Forelimb muscle (tissue), 1 donor: ENCODE data around the gene FGF21. TPM values are rescaled to one million over a fixed set of nuclear protein-coding genes. Genes with fewer than 3 reads are reported as not detected.
"Not testable (repeated sequence)": the region's sequence is repeated elsewhere in the genome, so short reads cannot be mapped to it uniquely, and the experiment has no call there.

Experiments
- DNase-seq: peaks from one replicate; pipeline ENCODE4 v3.0.0-alpha.2; 2013; ENCODE audit warnings: low read depth
- polyA plus RNA-seq: library from polyadenylated mRNA; unstranded; fragments of 120-200 nt; gene quantifications from one replicate; pipeline ENCODE4 v1.2.1, GENCODE V29; 2013; ENCODE audit not compliant: insufficient read length

FGF21 gene
- polyA plus RNA-seq, 1 donor, result not detected

GRCh38 chr19:48787331-48787730 is 32.0 kb downstream of the FGF21 start:
- not testable (repeated sequence) for DNase-seq

DNA sequence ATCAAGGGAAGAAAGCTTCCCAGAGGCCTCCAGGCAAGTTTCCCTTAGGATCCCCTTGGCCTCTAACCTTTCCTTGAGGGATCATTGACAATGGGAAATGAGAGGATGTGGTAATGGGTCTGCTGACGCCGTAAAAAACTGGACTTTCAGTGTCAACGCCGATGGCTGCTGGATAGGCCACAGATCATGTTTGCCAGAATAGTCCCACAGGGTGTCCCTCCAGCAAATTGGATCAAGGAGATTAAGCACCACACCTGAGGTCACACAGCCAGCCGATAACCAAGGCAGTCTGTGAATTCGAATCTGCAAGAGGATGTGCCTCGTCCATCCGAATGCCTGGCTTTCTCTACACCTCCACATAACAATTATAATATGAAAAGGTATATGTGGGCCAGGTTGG is 37.9 kb downstream of the FGF21 start:
- no peak for DNase-seq

DNA sequence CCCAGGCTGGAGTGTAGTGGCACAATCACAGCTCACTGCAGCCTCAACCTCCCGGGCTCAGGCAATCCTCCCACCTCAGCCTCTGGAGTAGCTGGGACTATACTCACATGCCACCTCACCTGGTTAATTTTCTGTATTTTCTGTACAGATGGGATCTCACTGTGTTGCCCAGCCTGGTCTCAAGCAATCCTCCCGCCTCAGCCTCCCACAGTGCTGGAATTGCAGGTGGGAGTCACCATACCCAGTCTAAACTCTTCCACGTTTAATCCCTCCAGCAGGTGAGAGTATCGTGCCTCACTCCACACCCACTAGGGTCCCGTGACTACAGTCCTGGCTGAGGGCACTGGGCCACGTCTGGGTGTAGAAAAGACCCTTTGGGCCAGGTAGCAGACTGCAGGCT is 39.0 kb downstream of the FGF21 start:
- DNase-seq, result no peak

DNA sequence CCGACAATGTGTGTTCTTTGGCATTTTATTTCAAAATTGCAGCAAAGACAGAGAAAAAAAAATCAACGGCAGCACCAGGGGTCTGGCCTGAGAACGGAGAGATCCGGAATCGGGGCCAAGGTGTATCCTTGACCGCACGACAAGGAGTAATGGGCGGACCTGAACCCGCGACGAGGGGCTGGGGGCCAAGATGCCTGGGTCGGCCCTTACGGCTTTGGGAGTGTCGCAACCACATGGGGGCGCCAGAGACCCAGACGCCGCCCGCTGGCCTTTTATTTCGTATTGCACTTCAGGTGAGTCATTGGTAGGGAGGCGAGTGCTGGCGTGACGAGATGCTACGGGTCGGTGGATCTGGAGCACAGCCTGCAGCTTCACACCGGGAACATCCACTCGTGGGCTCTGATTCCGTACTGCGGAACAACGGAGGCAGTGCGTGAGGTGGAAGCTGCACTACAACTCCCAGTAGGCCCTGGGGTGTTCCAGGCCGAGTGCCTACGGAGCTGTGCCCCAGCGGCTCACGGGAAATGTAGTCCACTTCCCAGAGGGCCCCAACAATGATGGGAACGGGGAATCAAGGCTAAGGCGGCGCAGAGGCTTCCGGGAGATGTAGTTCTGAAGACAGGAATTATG is 39.8 kb downstream of the FGF21 start:
- peak; percentile 92 for DNase-seq

DNA sequence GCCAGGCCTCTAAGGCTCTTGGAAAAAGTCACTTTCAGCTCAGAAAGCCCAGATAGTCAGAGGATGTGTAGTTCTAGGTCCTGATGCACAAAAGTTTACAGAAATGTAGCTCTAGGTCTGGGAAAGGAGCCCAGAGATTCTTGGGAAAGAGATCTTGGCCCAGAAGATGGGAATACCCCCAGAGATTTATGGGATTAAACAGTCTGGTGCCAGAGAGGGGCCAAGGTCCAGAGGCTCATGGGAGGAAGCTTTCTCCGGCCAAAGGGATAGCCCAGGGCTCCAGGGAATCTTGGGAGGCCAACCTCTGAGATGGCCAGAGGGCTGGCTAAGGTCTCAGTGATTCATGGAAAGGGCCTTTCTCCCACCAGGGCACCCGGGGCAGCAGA is 40.4 kb downstream of the FGF21 start:
- no peak for DNase-seq

DNA sequence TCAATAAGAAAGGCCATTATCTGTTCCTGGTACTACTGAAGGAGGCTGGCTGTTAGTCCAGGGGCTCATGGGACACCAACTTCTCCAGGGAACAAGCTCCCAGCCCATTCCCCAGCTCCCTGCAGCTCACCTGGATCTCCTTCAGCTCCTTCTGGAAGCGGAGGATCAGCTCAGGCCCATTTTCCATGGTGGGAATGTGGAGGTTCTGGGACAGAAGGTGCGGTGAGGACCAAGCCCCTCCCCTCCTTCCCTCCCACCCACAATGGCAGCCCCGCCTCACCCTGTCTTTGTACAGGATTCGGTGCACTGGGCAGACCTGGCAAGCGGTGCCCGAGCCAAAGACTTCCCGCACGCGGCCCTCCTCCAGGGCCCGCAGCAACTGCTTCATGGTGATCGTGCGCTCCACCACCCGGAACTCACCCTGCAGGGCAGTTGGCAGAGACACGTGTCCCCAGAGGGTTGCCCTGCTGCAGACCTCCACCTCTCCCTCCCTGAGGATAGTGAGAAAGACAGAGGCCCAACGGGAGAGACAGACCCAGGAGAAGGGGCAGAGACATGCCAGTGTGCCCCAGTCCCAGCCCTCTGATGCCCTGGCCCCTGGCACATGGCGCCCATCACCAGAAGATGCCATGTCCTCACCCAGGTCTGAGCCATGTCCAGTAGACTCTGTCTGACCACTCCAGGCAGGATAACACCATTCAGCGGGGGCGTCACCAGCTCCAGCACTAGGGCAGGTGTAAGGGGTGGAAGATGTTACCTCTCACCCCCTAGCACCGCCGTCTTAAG is 41.2 kb downstream of the FGF21 start:
- no peak for DNase-seq

GRCh38 chr19:48797103-48797502 is 41.8 kb downstream of the FGF21 start:
- DNase-seq, result no peak

DNA sequence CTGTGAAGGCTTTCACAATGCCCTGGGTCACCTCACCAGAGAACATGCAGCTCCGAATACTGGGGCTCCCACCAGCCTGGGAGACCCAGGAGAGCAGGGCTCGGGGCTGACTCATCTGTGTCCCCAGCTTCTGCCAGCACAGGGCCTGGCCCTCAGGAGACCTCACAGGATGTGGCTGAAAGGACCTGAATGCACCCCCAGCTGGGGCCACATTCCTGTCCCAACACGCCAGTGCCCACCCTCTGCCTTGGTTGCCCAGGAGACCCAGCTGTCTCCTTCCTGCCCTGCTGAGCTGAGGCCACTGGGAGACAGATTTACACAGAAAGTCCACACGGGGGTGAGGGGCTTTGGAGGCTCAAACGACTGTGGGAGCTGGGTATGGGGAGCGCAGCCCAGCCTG is 43.6 kb downstream of the FGF21 start:
- no peak for DNase-seq

GRCh38 chr19:48799358-48800300 is 44.3 kb downstream of the FGF21 start:
- DNase-seq, result no peak

GRCh38 chr19:48802623-48803022 is 47.3 kb downstream of the FGF21 start:
- DNase-seq, result no peak

GRCh38 chr19:48804496-48804895 is 49.2 kb downstream of the FGF21 start:
- no peak for DNase-seq

GRCh38 chr19:48805452-48805851 is 50.1 kb downstream of the FGF21 start:
- DNase-seq, result no peak

GRCh38 chr19:48806518-48806817 is 51.1 kb downstream of the FGF21 start:
- no peak for DNase-seq

GRCh38 chr19:48806818-48807589 is 51.7 kb downstream of the FGF21 start:
- no peak for DNase-seq

DNA sequence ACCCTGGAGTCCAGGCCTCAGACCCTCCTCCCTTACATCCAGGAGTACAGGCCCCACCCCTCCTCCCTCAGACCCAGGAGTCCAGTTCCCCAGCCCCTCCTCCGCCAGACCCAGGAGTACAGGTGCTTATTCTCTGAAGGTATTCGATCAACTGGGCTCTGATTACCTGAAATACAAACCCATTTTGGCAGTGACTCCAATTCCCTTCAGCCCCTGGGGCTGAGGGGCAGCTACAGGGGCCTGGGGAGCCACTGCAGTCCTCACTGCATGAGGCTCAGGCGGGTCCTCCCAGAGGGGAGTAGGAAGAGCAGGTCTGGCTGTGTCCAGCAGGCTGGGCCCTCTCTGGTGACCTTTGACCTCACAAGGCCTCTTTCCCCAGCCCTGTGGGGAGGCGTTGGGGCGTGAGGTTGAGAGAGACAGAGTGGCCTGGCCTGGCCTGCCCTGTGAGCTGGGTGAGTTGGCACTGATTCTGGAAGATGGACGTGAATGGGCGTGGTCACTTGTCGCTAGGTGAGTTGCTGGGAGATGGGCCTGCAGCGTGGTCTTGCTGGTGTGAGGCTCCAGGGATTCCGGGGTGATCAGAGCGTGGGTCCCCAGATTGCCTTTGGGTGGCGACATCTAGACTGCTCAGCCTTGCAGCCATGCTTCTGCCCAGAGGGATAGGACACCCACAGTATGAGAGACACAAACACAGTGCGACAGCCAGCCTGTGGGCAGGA is 52.4 kb downstream of the FGF21 start:
- DNase-seq, result no peak

Other genes starting within 250 kb of the FGF21 start
- not detected for gene LMTK3, start 243.7 kb upstream of the FGF21 start, polyA plus RNA-seq
- gene SULT2B1, start 203.4 kb upstream of the FGF21 start, polyA plus RNA-seq, result 0.10 TPM
- gene SPACA4, start 148.8 kb upstream of the FGF21 start, polyA plus RNA-seq, result not detected
- not detected for gene FAM83E, start 140.4 kb upstream of the FGF21 start, polyA plus RNA-seq
- 1,725 TPM for gene RPL18, start 136.3 kb upstream of the FGF21 start, polyA plus RNA-seq
- 9.0 TPM for gene SPHK2, start 136.0 kb upstream of the FGF21 start, polyA plus RNA-seq
- gene DBP, start 118.1 kb upstream of the FGF21 start, polyA plus RNA-seq, result 5.2 TPM
- 7.6 TPM for gene CA11, start 109.3 kb upstream of the FGF21 start, polyA plus RNA-seq
- gene NTN5, start 82.5 kb upstream of the FGF21 start, polyA plus RNA-seq, result 2.9 TPM
- 0.83 TPM for gene FUT2, start 59.6 kb upstream of the FGF21 start, polyA plus RNA-seq
- gene MAMSTR, start 35.8 kb upstream of the FGF21 start, polyA plus RNA-seq, result 146 TPM
- gene RASIP1, start 14.9 kb upstream of the FGF21 start, polyA plus RNA-seq, result 25.9 TPM
- 2.0 TPM for gene IZUMO1, start 8.6 kb upstream of the FGF21 start, polyA plus RNA-seq
- gene FUT1, start 2.9 kb upstream of the FGF21 start, polyA plus RNA-seq, result 1.1 TPM
- 25.6 TPM for gene BCAT2, start 55.5 kb downstream of the FGF21 start, polyA plus RNA-seq
- 3.1 TPM for gene HSD17B14, start 81.0 kb downstream of the FGF21 start, polyA plus RNA-seq
- 28.0 TPM for gene PLEKHA4, start 113.1 kb downstream of the FGF21 start, polyA plus RNA-seq
- 45.9 TPM for gene PPP1R15A, start 116.9 kb downstream of the FGF21 start, polyA plus RNA-seq
- gene TULP2, start 143.2 kb downstream of the FGF21 start, polyA plus RNA-seq, result not detected
- gene NUCB1, start 144.8 kb downstream of the FGF21 start, polyA plus RNA-seq, result 152 TPM
- gene DHDH, start 178.2 kb downstream of the FGF21 start, polyA plus RNA-seq, result 0.54 TPM
- 40.7 TPM for gene BAX, start 199.4 kb downstream of the FGF21 start, polyA plus RNA-seq
- 520 TPM for gene FTL, start 209.8 kb downstream of the FGF21 start, polyA plus RNA-seq
- 89.0 TPM for gene GYS1, start 237.8 kb downstream of the FGF21 start, polyA plus RNA-seq
- gene RUVBL2, start 238.4 kb downstream of the FGF21 start, polyA plus RNA-seq, result 55.3 TPM